Epithelial cell of proximal tubule (primary cell): ENCODE measurements around the gene FAM151A. TPM values are rescaled to one million over a fixed set of nuclear protein-coding genes. Genes with fewer than 3 reads are reported as not detected.

Source experiments
- DNase-seq: peaks from one replicate; pipeline ENCODE4 v3.0.0-alpha.2; 2011; ENCODE audit warnings: low read depth
- H3K4me3 ChIP-seq: 2 replicates; pipeline ENCODE4 v1.5.1; 2011; ENCODE audit warnings: low read depth, mild to moderate bottlenecking, low read length
- CTCF ChIP-seq: conservative IDR thresholded peaks from 2 replicates; pipeline ENCODE4 v1.5.1; 2012; ENCODE audit warnings: low read depth, mild to moderate bottlenecking, low read length
- total RNA-seq: library from RNA; depleted of rRNA; stranded (reverse); fragments of >200 nt; gene quantifications from 2 replicates; pipeline ENCODE4 v1.2.3, GENCODE V29; 2015

The FAM151A gene
- total RNA-seq, 1 donor from 2014 or later = not detected

GRCh38 chr1:54594463-54594862, 28.9 kb downstream of the FAM151A start:
- no peak overlapping the region for H3K4me3 ChIP-seq
- no peak for TF ChIP-seq CTCF
- no peak for DNase-seq

GRCh38 chr1:54593571-54594160, 29.7 kb downstream of the FAM151A start:
- no peak for TF ChIP-seq CTCF
- no peak for DNase-seq
- H3K4me3 ChIP-seq = no peak overlapping the region

GRCh38 chr1:54591127-54591756, 32.1 kb downstream of the FAM151A start:
- no peak overlapping the region for H3K4me3 ChIP-seq
- TF ChIP-seq CTCF = no peak
- DNase-seq = no peak

GRCh38 chr1:54588377-54588776, 34.9 kb downstream of the FAM151A start:
- no peak for DNase-seq
- no peak overlapping the region for H3K4me3 ChIP-seq
- TF ChIP-seq CTCF = no peak

GRCh38 chr1:54585181-54586066, 37.9 kb downstream of the FAM151A start:
- H3K4me3 ChIP-seq = no peak overlapping the region
- DNase-seq = no peak
- TF ChIP-seq CTCF = no peak

- H3K4me3 ChIP-seq = no peak overlapping the region
- DNase-seq = no peak
- TF ChIP-seq CTCF = no peak
Observed at GRCh38 chr1:54584575-54584974, 38.8 kb downstream of the FAM151A start.
